ENCODE results near the gene RGL3. TPM values are rescaled to one million over a fixed set of nuclear protein-coding genes. Genes with fewer than 3 reads are reported as not detected.

Gene RGL3
- total and polyA plus RNA-seq, 10 donors, result 5.1 to 57.7 (median 23.0) TPM

- 53 to 70% (median 57%) methylated on average over 25 of the region's 25 CpGs for WGBS, 5 donors
- intact Hi-C loops (cut with DNase I; ENCODE audit: low total_unique reads), result no loop called here
These were observed 32.9 kb upstream of the RGL3 start for GRCh38 chr19:11451871-11452619.

GRCh38 chr19:11451327-11451870, 32.3 kb upstream of the RGL3 start:
- Histone ChIP-seq H3K4me3 (no peak overlapping the region), H3K27me3 (replicated peaks in 1 of 7) (peaks cover 0 to 11% (median 0%) of the 10 kb centered on the region in 7 donors), H3K36me3 (peaks cover 4 to 48% (median 45%) of the 10 kb centered on the region in 6 donors), H3K9me3 (no peaks in the 10 kb centered on the region), H3K4me1 (peaks cover 0 to 11% (median 3%) of the 10 kb centered on the region in 6 donors), H3K27ac (no peak overlapping the region)
- TF ChIP-seq POLR2AphosphoS5 (IDR thresholded peaks at IDR 0.05) (no peak), CTCF (IDR thresholded peaks at IDR 0.05 in 8 of 11, conservative IDR thresholded peaks at IDR 0.05 in 3 of 11) (no peak), POLR2A (IDR thresholded peaks at IDR 0.05) (no peak)
- 55 to 71% (median 65%) methylated on average over 12 to 13 of the region's 13 CpGs for WGBS, 5 donors
- DNase-seq, result no peak
- intact Hi-C loops (cut with DNase I; ENCODE audit: low total_unique reads), result no loop called here

More at GRCh38 chr19:11451871-11452619, 32.9 kb upstream of the RGL3 start:
- peaks cover 0 to 11% (median 0%) of the 10 kb centered on the region in 7 donors for H3K27me3 ChIP-seq (replicated peaks in 1 of 7)
- no peak for DNase-seq
- TF ChIP-seq POLR2A (IDR thresholded peaks at IDR 0.05) (no peak), CTCF (IDR thresholded peaks at IDR 0.05 in 8 of 11, conservative IDR thresholded peaks at IDR 0.05 in 3 of 11) (no peak), POLR2AphosphoS5 (IDR thresholded peaks at IDR 0.05) (no peak)
- H3K4me3 ChIP-seq, result no peak overlapping the region
- peaks cover 0 to 7% (median 3%) of the 10 kb centered on the region in 6 donors for H3K4me1 ChIP-seq
- H3K9me3 ChIP-seq, result no peaks in the 10 kb centered on the region
- H3K27ac ChIP-seq, result no peak overlapping the region
- peaks cover 4 to 42% (median 39%) of the 10 kb centered on the region in 6 donors for H3K36me3 ChIP-seq

- Histone ChIP-seq H3K27me3 (replicated peaks in 1 of 7) (peaks cover 0 to 11% (median 0%) of the 10 kb centered on the region in 7 donors), H3K36me3 (peaks cover 4 to 54% (median 51%) of the 10 kb centered on the region in 6 donors), H3K4me1 (peaks cover 0 to 17% (median 3%) of the 10 kb centered on the region in 6 donors), H3K4me3 (no peak overlapping the region), H3K9me3 (no peaks in the 10 kb centered on the region), H3K27ac (no peak overlapping the region)
- DNase-seq, result no peak
- TF ChIP-seq POLR2A (IDR thresholded peaks at IDR 0.05) (no peak), POLR2AphosphoS5 (IDR thresholded peaks at IDR 0.05) (no peak), CTCF (IDR thresholded peaks at IDR 0.05 in 8 of 11, conservative IDR thresholded peaks at IDR 0.05 in 3 of 11) (no peak)
- 94 to 95% (median 94%) methylated on average over 19 to 21 of the region's 21 CpGs for WGBS, 5 donors
- intact Hi-C loops (cut with DNase I; ENCODE audit: low total_unique reads), result no loop called here
These were observed 31.6 kb upstream of the RGL3 start for GRCh38 chr19:11450570-11451326.
